Measurements from ENCODE around the gene TYR.
"Not testable (repeated sequence)": the region's sequence is repeated elsewhere in the genome, so short reads cannot be mapped to it uniquely, and the experiment has no call there.

TYR gene

DNA sequence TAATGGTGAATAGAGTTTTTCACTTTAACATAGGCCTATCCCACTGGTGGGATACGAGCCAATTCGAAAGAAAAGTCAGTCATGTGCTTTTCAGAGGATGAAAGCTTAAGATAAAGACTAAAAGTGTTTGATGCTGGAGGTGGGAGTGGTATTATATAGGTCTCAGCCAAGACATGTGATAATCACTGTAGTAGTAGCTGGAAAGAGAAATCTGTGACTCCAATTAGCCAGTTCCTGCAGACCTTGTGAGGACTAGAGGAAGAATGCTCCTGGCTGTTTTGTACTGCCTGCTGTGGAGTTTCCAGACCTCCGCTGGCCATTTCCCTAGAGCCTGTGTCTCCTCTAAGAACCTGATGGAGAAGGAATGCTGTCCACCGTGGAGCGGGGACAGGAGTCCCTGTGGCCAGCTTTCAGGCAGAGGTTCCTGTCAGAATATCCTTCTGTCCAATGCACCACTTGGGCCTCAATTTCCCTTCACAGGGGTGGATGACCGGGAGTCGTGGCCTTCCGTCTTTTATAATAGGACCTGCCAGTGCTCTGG, at the start of gene TYR:
Gene TYR (plus strand): TSS at position 185 of the 541 bp plus-strand sequence. CDS start 79 bp downstream, at position 264.
- DNase-seq: no peak

DNA sequence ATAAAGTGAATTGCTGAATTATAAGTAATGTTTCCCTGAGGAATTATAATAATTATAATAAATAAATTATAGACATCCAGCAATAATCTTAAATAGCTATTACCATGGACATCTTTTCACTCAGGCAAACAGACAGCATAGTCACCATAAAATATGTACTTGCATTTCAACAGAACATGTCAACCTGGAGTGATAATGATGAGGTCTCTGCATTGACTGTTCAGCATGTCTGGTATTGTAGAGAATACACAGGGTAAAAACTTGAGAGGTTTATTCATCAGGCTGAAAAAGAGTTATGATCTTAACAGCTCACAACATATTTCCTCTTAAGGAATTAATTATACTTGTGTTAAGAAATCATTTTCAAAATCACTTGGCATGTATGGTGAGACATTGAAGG, 41.1 kb upstream of the TYR start:
- DNase-seq: no peak

DNA sequence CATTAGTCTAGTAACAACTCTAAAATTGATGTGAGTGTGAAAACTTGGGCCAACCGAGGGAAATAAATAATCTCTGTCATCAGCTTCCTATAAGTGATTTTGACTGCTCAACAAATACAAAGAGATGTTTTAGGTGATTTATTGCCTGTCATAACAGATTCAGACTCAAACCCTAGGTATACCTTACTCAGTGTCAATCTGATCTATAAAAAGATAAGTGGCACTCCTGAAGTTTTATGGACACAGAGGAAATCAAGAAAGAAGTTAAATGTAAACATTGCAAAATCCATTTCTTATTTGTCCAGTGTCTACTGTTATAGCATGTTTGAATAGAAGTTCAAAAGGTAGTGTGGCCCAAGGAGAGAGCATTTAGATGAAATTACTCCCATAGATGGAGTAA, 30.4 kb upstream of the TYR start:
- no peak for DNase-seq

DNA sequence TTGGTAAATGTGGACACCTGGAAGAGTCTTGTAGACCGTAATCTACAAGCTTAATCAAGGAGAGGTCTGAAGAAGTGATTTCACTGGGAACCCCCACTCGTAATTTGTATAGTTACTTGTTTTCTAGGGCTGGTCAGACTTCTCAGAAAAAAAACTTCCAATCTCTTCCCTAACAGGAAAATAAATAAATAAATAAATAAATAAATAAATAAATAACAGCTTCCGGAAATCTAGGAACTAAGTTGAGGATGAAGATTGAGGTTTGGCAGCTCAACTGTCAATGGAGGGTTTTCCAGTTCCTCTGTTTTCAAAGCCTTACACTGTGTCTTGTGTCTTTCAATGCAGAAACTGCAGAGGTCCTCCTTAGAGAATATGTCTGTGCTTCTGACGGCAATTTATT, 17.7 kb upstream of the TYR start:
- no peak for DNase-seq

DNA sequence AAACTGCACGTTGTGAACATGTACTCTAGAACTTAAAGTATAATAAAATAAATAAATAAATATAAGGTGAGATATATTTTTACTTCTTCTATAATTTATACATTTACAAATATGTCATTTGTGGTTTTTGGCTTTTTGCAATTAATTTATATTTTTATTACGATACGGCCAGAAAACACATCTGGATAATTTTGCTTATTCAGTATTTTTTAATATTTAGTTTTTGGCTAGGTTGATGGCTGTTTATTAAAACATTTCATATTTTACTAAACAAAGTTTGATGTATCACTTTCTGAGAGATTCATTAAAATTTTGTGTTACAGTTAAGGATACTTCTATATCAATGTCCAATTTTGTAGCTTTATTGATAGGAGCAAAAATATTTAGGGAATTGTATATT, 15.7 kb upstream of the TYR start:
- no peak for DNase-seq

DNA sequence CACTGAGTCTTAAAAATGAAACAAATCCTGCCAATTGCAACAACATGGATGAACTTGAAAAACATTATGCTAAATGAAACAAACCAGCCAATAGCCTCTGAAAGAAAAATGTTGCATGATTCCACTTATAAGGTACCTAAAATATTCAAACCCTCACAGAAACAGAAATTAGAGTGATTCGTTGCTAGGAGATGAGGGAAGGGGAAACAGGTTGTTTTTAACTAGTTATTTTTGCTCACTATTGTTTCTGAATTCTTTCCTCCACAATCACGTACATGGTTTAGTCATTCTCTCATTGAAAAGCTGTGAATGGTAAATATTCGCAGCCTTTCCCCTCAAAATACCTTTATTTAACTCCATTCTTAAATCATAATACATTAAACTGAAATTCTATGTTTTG, 14.0 kb upstream of the TYR start:
- no peak for DNase-seq

DNA sequence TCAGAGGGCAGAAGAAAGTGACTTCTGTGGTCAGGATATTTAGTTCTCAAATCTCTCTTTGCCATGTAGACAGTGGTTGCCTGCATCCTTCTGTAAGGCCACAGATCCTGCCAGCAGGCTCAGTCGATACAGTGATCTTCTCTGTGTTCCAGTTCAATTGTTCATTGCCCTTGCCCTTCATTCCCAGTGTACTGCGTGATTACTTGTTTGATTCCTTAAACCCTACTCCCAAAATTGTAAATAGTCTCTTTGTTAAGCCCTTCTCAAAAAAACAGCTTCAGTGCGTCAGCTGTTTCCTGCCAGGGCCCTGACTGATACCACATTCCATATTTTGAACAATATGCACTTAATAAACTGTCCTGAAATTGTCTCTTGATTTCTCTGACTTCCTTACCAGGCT, 9.3 kb upstream of the TYR start:
- DNase-seq: no peak

DNA sequence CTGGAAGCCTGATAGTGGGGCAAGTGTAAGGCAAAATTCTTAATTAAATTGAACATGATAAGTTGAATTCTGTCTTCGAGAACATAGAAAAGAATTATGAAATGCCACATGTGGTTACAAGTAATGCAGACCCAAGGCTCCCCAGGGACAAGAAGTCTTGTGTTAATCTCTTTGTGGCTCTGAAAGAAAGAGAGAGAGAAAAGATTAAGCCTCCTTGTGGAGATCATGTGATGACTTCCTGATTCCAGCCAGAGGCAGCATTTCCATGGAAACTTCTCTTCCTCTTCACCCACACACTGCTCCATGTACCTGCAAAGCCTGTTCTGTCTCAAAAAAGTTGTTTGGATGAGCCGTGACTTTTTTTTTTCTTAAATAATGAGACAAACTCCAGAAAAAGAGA, 1.9 kb upstream of the TYR start:
- DNase-seq: no peak

DNA sequence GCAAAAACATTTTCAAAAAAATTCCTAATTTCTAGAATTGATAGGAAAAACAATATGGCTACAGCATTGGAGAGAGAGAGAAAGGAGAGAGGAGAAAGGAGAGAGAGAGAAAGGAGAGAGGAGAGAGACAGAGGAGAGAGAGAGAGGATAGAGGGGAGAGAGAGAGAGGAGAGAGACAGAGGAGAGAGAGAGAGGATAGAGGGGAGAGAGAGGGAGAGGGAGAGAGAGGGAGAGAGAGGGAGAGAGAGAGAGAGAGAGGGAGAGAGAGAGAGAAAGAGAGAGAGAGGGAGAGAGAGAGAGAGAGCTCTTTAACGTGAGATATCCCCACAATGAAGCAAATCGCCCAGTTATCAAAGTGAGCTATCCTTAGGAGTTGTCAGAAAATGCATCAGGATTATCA, 737 bp upstream of the TYR start:
- no peak for DNase-seq

DNA sequence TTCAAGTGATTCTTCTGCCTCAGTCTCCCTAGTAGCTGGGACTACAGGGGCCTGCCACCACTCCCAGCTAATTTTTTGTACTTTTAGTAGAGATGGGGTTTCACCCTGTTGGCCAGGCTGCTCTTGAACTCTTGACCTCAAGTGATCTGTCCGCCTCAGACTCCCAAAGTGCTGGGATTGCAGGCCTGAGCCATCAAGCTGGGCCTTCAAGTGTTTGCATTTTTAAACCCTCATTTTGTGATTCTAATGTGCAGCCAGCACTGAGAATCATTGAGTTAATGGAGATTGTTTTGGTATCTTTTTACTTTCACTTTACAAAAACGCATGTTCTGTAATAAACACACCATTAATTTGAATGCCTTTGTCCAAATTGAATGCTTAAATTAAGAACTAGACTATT, 3.4 kb downstream of the TYR start:
- DNase-seq: no peak

DNA sequence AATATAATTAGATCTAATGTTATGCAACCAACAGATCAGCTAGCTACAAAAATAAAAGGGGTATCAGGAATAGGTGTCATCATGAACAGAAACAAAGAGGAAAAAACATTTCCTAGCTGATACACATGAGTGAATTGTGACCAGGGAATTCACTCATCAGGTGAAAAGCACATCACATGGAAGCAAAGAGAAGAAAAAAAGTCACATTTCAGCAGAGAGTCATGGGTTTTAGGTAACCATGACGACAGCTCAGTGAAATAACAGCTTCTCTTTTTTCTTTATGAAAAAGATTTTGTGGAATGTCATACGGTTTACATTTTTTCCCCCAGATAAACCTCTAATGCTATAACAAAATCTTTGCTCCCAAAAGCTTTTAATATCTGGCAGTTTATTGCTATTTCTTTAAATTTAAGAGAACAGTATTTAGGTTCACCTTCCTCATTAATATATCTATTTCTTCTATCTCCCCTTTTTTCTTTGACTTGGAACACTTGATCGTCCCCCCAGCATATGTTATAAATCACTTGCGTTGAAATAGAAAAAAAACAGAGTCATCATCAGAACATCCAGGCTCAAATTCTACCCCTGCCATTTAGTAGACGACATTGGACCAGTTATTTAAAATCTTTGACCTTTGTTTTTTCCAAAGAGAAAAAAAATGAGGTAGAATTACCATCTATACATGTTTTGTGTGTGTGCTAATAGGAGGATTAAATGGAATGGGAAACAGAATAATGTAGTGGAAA, 5.3 kb downstream of the TYR start:
- DNase-seq: peak; percentile 75

DNA sequence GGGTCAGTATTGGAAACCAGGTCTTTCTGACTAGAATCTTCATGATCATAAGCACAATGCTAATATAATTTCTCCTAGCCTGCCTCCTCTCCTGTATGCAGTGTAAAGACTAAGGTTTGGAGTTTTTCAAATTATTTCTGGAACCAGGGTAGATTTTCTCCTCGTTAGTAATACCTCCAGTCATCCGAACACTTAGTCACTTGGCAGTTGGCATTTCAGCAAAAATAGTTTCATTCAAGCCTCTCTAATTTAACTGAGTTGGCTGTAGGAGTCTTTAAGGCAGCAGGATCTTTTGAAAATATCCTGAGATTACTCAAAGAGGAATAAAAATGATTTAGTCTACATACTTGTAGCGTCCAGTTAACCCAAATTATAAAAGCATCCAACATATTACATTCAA, 6.3 kb downstream of the TYR start:
- no peak for DNase-seq

DNA sequence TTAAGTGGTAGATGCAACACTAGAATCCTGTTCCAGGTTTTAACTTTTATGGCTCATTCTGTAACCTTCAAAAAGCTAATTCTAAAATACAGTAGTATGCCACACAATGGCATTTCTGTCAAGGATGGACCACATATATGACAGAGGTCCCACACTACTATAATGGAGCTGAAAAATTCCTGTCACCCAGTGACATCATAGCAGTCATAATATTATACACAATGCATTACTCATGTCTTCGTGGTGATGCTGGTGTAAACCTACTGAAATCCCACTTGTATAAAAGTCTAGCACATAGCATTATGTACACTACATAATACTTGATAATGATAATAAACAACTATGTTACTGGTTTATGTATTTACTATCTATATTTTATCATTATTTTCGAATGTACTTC, 12.1 kb downstream of the TYR start:
- DNase-seq: no peak

DNA sequence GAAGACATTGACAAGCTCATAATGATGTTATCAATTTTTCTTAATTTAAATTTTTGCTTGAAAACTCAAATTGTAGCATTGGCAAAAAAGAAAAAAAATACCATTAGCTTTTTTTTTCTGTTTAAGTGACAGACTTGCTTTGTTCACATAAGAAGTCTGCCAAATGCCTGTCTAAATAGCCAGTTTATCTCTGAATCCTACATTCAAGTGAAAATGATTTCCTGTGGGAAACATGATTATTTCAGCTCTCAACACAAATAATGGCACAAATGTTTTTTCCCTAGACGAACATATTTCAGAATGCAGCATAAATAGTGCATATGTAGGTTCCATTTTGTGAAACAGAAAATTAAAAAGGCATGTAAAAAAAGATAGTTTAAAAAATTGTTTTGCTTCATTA, 23.5 kb downstream of the TYR start:
- no peak for DNase-seq

DNA sequence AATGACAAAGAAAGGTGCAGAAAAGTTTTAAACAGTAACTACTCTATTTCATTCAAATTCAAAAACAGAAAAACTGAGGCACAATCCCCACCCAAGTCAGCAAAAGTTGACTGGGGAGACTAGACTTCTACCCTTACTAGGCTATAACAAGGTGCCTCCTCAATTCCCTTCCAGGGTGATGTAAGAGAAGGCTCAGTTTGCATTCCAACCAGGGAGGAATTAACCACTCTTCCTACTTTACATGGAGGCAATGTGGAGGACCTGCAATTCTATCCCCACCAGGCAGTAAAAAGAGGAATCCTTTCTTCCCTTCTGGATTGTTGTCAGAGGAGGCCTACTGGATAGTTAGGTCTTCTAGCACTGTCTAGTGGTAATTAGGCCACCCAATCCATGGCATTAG, 26.1 kb downstream of the TYR start:
- no peak for DNase-seq

DNA sequence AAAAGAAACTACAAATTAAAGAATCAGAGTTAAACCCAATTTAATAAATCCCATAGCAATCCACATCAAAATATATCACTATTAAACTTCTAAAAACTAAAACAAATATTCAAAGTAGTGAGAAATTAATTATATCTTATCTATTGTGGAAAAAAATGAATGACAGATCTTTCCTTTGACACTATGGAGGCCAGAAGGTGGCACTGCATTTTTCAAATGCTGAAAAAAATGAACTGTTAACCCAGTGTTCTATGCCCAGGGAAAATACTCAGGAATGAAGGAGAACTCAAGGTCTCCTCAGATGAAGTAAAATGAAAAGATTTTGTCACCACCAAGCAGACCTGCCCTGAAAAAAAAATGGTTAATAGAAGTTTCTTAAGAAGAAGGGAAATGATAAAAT, 27.7 kb downstream of the TYR start:
- no peak for DNase-seq

DNA sequence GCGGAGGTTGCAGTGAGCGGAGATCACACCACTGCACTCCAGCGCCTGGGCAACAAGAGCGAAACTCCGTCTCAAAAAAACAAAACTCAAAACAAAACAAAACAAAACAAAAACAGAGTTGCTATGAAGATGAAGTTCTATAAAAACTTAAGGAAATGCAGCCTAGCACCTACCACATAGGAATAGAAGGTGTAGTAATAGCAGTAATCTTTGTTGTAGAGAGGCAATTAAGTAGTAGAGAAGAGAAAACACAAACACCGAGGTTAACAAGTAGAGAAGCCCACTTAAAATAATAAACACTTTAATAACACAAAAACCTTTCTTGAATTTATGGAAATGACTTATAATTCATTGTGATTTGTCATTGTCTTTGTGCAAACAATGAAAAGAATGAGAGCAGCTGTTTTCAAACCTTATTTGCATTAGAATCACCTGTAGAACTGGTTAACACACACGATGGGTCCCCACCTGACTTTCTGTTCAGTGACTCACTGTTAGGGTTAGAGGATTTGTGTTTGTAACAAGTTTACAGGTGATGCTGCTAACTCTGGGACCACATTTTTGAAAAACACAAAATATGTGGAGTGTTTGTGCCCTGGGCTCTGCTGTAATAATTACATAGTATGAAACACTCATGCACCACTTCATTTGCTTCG, 43.1 kb downstream of the TYR start:
- no peak for DNase-seq

DNA sequence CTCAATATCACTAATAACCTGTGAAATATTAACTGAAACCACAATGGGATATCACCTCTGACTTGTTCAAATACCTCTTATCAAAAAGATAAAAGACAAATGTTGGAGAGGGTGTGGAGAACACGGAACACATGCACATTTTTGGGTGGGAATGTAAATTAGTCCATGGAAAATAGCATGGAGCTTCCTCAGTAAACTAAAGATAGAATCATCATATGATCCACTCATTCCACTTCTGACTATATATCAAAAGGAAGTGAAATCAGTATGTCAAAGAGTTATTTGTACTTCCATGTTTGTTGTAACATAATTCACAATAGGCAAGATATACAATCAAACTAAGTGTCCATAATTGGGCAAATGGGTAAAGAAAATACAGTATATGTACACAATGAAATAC, 57.4 kb downstream of the TYR start:
- no peak for DNase-seq

DNA sequence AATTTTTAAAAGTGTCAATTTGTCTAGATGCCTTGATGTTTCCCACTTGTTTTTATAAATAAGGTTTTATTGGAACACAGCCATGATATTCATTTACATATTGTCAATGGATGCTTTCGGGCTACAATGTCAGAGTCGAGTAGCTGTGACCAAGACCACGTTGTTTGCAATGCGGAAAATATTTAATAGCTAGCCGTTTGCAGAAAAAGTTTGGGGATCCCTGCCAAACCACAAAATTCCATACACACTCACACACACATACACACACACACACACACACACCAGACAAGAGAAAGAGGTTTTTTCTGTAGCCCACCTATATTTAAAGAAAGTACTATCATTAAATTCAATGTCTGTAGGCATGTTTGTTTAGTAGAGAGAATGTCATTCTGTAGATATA, 58.3 kb downstream of the TYR start:
- no peak for DNase-seq

DNA sequence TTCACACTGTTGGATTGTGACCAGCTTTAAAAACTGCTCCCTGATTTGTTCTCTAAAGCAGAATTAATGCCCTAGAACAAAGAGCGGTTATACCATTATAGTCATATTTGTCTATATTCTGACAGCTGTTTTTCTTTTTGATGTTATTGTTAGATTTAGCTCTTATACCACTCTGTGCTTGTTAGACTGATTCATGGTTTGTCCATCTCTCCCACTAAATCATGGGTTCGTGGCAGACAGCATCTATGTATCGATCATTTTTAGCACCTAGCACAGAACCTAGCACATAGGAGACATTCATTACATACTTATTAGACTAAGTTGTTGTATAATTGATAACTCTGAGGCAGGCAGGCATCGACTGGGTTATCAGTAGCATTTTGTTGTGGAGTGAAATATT, 69.3 kb downstream of the TYR start:
- not testable (repeated sequence) for DNase-seq

DNA sequence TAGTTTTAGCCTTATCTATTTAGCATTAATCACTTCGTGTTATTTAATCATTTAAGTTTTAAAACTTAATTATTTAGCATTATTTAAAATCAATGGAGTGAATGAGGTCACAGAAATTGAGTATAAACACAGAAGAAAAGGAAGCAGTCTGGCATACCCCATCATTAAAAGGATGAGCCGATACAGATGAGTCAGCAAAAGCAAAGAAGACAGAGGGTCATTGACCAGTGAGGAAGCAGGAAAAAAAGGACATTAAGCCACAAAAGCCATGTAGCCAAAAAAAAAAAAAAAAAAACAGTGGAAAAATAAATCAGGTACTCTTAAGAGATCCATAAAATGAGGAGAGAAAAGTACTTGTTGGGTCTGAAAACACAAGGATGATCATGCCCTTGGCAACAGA, 71.5 kb downstream of the TYR start:
- no peak for DNase-seq

DNA sequence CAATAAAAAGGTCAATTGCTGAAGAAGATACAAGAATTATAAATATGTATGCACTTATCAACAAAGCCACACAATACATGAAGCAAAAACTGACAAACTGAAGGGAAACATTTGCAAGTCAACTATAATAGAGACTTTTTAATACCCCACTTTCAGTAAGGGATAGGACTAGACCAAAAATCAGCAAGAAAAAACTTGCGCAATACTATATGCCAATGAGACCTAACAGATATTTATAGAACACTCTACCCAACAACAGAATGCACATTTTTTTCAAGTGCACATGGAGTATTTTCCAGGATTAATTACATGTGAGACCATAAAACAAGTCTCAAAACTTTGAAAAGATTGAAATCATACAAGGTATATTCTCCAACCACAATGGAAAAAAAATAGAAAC, 83.8 kb downstream of the TYR start:
- not testable (repeated sequence) for DNase-seq

DNA sequence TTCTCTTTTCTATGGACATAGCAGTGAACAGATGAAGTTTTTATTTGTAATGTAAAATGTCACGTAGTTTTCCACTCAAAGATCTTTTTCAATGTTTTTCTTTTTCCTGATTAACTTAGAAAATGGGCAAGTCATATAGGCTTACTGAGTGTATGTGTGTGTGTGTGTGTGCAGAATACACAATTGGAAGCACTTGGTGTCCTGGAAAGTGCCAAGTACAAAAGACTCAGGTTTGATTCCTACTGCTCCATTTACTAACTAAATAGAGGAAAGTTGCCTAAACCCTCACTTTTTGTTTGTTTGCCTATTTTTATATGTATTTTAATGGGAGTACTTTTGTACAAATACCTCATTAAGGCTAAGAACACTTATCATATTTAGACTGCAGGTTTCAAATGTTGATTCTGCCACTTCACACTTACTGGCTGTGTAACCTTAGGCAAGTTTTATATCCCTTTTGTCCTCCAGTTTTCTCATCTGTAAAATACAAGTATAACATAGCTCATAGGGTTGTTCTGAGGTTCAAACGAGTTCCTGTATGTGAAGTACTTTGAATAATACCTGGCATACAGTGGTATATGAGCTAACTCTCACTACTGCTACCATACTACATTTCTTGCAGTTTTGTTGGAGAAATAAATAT, 90.1 kb downstream of the TYR start:
- no peak for DNase-seq

DNA sequence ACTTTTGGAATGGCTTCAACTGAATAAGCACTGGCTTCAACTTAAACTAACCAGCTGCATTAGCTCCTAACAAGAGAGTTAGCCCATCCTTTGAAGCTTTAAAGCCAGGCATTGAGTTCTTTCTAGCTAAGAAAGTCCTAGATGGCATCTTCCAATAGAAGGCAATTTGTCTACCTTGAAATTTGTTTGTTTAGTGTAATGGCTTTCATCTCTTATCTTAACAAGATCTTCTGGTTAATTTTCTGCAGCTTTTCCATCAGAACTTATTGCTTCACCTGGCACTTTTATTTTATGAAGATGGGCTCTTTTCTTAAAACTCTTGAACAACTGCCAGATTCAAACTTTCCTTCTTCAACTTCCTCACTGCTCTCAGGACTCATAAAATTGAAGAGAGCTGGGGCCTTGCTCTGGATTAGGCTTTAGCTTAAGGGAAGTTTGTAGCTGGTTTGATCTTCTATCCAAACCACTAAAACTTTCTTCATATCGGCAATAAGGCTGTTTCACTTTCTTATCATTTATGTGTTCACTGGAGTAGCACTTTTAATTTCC, 94.9 kb downstream of the TYR start:
- DNase-seq: not testable (repeated sequence)
